GM12873 (cell line): ENCODE results near the gene EN1.

Source experiments
- TF ChIP-seq, protein P1 (sequence below): IDR thresholded peaks from 2 replicates; pipeline ENCODE4 v1.5.1; 2012; ENCODE audit warnings: low read depth, mild to moderate bottlenecking, moderate library complexity, low read length, control low read depth; ENCODE audit not compliant: insufficient read depth; ENCODE audit errors: missing control alignments

Gene EN1

DNA sequence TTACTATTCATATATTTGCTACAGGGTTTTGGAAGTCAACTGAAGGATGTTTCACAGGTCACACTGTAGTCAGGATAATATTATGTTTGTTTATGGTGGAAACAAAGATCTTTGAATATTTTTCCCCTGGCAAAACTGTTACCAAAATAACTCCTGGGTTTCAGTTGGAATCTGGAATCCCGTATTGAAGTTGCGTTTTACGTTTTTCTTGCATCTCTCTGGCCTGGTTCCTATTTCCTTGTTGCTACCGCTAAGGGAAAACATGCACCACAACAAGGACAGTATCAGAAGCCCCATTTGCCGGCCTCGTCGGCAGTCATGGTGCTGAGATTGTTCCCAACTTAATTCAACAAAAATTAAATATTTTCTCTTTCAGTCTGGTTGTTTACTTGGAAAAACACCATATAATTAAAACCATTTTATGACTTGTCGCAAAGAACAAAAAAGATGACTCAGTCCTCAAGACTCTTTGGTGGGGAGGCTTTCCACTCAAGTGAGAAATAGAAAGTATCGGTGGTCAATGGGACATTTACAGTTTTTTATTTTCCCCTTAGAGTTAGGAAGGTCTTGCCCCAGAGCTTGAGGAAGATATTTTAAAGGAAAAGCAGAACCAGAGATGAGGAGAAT, 42.3 kb downstream of the EN1 start:
- TF ChIP-seq, protein P1, sequence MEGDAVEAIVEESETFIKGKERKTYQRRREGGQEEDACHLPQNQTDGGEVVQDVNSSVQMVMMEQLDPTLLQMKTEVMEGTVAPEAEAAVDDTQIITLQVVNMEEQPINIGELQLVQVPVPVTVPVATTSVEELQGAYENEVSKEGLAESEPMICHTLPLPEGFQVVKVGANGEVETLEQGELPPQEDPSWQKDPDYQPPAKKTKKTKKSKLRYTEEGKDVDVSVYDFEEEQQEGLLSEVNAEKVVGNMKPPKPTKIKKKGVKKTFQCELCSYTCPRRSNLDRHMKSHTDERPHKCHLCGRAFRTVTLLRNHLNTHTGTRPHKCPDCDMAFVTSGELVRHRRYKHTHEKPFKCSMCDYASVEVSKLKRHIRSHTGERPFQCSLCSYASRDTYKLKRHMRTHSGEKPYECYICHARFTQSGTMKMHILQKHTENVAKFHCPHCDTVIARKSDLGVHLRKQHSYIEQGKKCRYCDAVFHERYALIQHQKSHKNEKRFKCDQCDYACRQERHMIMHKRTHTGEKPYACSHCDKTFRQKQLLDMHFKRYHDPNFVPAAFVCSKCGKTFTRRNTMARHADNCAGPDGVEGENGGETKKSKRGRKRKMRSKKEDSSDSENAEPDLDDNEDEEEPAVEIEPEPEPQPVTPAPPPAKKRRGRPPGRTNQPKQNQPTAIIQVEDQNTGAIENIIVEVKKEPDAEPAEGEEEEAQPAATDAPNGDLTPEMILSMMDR, result no peak

DNA sequence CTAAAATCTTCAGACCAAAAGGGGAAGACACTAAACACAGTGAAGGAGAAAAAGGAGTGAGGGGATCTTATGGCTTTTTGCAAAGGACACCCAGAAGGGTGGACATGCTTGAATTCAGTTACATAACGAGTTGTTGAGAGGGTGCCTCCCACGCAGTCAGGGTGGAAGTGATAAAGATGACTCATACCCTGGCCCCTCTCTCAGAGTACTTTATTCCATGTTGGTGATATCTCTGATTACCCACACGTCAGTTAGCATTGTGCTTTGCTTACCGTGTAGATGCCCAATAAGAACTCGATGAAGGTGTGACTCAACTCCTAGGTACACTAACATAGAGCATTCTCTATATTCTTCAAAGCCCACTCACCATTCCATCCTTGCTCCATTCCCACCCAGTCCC, 44.4 kb downstream of the EN1 start:
- TF ChIP-seq, protein P1, result no peak

DNA sequence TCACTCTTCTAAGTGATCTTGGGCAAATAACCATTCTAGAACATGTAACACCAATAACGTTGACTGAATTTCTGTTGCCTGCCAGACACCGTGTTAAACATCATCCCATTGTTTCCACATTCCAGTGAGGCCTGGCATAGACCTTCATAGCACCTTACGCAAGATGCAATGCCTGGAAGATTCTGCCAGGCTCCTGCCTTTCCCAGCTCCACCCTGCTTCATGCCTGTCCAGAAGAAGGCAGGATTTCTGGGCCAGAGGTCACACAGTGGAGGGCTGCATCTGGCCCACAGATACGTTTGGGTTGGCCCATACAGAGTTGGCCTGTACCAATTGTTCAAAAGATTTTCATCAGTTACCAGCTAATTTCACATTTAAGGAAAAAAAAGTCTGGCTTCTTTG, 46.3 kb downstream of the EN1 start:
- TF ChIP-seq, protein P1, result no peak

DNA sequence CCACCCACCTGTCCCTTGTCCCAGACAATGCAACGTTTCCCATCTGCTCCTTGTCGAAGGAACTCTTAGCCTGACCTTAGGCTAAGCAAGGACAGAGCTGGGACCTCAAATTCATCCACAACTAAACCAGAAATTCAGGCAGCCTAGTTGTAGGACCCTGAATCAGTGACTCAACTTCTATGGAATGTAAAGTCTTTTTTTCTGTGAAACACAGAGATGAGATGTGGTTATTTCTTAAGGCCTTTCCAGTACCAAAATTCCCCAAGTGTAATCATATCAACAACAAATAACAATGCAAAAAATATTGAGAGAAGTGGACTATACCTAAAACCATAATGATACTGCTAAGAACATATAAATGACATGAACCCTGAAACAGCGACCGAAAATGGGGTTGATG, 46.7 kb downstream of the EN1 start:
- TF ChIP-seq, protein P1, result no peak

DNA sequence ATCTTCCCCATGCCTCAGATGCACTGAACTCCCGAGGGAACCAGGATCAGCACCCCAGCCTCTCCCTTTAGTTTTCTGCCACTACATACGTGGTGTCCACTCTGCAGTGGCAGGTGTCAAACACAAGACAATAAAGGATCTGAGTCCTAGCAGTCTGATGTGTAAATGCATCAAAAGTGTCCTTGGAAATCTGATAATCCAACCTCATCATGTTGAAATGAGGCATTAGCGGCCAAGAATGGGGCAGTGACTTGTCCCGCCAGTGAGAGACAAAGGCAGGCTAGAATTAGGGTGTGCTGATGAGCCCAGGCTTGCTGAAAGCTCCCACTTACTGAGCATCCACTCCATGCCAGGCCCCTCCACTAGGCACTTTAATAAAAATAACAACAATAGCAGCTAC, 52.9 kb downstream of the EN1 start:
- TF ChIP-seq, protein P1, result no peak
